GM19324 (cell line): ENCODE data around the gene ENC1.

Source experiments
- ATAC-seq: cut with Tn5 transposase; IDR thresholded peaks from one replicate; pipeline ENCODE4 v1.9.1; 2021; ENCODE audit warnings: mild to moderate bottlenecking, moderate library complexity; ENCODE audit not compliant: unreplicated experiment, low FRiP score

ENC1 gene

GRCh38 chr5:74632947-74633356 lies 7.6 kb downstream of the ENC1 start:
- no peak for ATAC-seq

GRCh38 chr5:74631081-74631953 lies 9.2 kb downstream of the ENC1 start:
- peak; percentile 90 for ATAC-seq

GRCh38 chr5:74630453-74631066 lies 10.0 kb downstream of the ENC1 start:
- ATAC-seq: no peak

- ATAC-seq: no peak
These were observed 11.2 kb downstream of the ENC1 start for GRCh38 chr5:74629326-74629725.

- ATAC-seq: no peak
These were observed 12.2 kb downstream of the ENC1 start for GRCh38 chr5:74628359-74628758.

GRCh38 chr5:74627646-74628279 lies 12.8 kb downstream of the ENC1 start:
- no peak for ATAC-seq

- ATAC-seq: no peak
These were observed 13.9 kb downstream of the ENC1 start for GRCh38 chr5:74626386-74627222.

- ATAC-seq: no peak
These were observed 14.7 kb downstream of the ENC1 start for GRCh38 chr5:74625742-74626241.

GRCh38 chr5:74624931-74625505 lies 15.5 kb downstream of the ENC1 start:
- no peak for ATAC-seq

- ATAC-seq: no peak
These were observed 16.0 kb downstream of the ENC1 start for GRCh38 chr5:74624501-74624900.

GRCh38 chr5:74623748-74624408 lies 16.6 kb downstream of the ENC1 start:
- ATAC-seq: no peak

- ATAC-seq: no peak
These were observed 17.4 kb downstream of the ENC1 start for GRCh38 chr5:74623006-74623611.

GRCh38 chr5:74622122-74622521 lies 18.4 kb downstream of the ENC1 start:
- ATAC-seq: no peak

- ATAC-seq: no peak
These were observed 19.0 kb downstream of the ENC1 start for GRCh38 chr5:74621492-74621891.

- ATAC-seq: no peak
These were observed 21.2 kb downstream of the ENC1 start for GRCh38 chr5:74619308-74619707.

GRCh38 chr5:74618106-74618505 lies 22.4 kb downstream of the ENC1 start:
- ATAC-seq: no peak

GRCh38 chr5:74617202-74617601 lies 23.3 kb downstream of the ENC1 start:
- no peak for ATAC-seq

- no peak for ATAC-seq
These were observed 24.0 kb downstream of the ENC1 start for GRCh38 chr5:74616236-74617146.
